Measurements from ENCODE around the gene LPCAT2. TPM values are rescaled to one million over a fixed set of nuclear protein-coding genes. Genes with fewer than 3 reads are reported as not detected.

The LPCAT2 gene
- total and polyA plus RNA-seq, 2 of the 13 experiments (the other 11 are each of a cell fraction or from before 2014, with no cell fraction given), result 9.9 to 17.6 TPM

DNA sequence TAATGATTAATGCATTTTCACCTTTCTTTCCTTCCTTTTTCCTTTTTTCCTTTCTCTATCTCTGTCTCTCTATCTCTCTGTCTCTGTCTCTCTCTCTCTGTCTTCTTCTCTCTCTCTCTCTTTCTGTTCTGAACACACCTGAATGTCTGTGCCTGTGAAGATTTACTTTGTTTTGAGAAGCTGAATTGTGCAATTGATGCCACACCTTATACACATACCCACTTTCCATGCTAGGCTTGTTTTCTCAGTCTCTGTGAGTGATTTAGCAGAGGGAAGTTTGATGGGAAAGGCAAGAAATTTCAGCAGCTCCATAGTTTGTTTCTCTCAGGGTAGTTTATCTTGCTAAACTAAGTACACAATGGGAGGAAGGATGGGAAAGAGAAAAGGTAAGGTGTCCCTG, 48.3 kb downstream of the LPCAT2 start:
- Histone ChIP-seq H3K4me3 (replicated peaks in 1 of 3; ENCODE audit: insufficient read depth in 1 of 3, low read depth in 2 of 3, low read length in 3 of 3) (no peak overlapping the region), H3K27ac (ENCODE audit: extremely low read length, insufficient read depth, low read length) (no peak overlapping the region), H3K36me3 (replicated peaks in 1 of 2; ENCODE audit: control insufficient read depth in 1 of 2, insufficient read depth in 2 of 2, low read length in 2 of 2) (no peaks in the 10 kb centered on the region), H3K9me3 (ENCODE audit: low read length) (no peaks in the 10 kb centered on the region), H4K20me1 (ENCODE audit: insufficient read depth, low read length) (no peaks in the 10 kb centered on the region), H2AFZ (ENCODE audit: low read length) (no peak overlapping the region), H3K4me2 (ENCODE audit: low read depth, low read length) (no peak overlapping the region), H3K9ac (ENCODE audit: insufficient read depth, low read depth, low read length) (no peak overlapping the region), H3K4me1 (ENCODE audit: insufficient read depth, low read length) (no peaks in the 10 kb centered on the region), H3K27me3 (ENCODE audit: control insufficient read depth in 1 of 2, insufficient read depth in 2 of 2, low read length in 2 of 2) (no peaks in the 10 kb centered on the region), H3K79me2 (ENCODE audit: insufficient read depth, low read length) (no peaks in the 10 kb centered on the region)
- intact Hi-C loops (cut with micrococcal nuclease; ENCODE audit: unreplicated experiment) (no loop called here), in situ Hi-C loops (cut with HindIII; ENCODE audit: extremely low pct_ligation_motif_present, low pct_unique_long_range_greater_than_20kb) (no loop called here)
- FAIRE-seq (no peak), DNase-seq (ENCODE audit: low spot score) (no peak), ATAC-seq (no peak)
- CTCF ChIA-PET (ENCODE audit: low intra/inter-chr PET ratio, low total read pairs), result no interaction called here
- BruUV-seq (replicated peaks), result no TSS peak
- no peak for TF ChIP-seq FOXP4 (CRISPR knock-in tag; IDR thresholded peaks at IDR 0.05)
- TF ChIP-seq CEBPB (IDR thresholded peaks at IDR 0.05; ENCODE audit: borderline replicate concordance, low read depth, low read length), result peak; percentile 24; the same call in 1 of the 2 replicates
- POLR2A ChIA-PET, result no interaction called here

- in situ Hi-C loops (cut with HindIII; ENCODE audit: extremely low pct_ligation_motif_present, low pct_unique_long_range_greater_than_20kb), result no loop called here
- Histone ChIP-seq H3K4me3 (replicated peaks in 1 of 3; ENCODE audit: insufficient read depth in 1 of 3, low read depth in 2 of 3, low read length in 3 of 3) (no peak overlapping the region), H3K9me3 (ENCODE audit: low read length) (no peaks in the 10 kb centered on the region), H2AFZ (ENCODE audit: low read length) (no peak overlapping the region), H3K4me1 (ENCODE audit: insufficient read depth, low read length) (no peaks in the 10 kb centered on the region), H3K36me3 (replicated peaks in 1 of 2; ENCODE audit: control insufficient read depth in 1 of 2, insufficient read depth in 2 of 2, low read length in 2 of 2) (no peaks in the 10 kb centered on the region), H3K27me3 (ENCODE audit: control insufficient read depth in 1 of 2, insufficient read depth in 2 of 2, low read length in 2 of 2) (no peaks in the 10 kb centered on the region), H3K27ac (ENCODE audit: extremely low read length, insufficient read depth, low read length) (no peak overlapping the region), H3K4me2 (ENCODE audit: low read depth, low read length) (no peak overlapping the region), H4K20me1 (ENCODE audit: insufficient read depth, low read length) (no peaks in the 10 kb centered on the region), H3K79me2 (ENCODE audit: insufficient read depth, low read length) (no peaks in the 10 kb centered on the region), H3K9ac (ENCODE audit: insufficient read depth, low read depth, low read length) (no peak overlapping the region)
- intact Hi-C loops (cut with micrococcal nuclease; ENCODE audit: unreplicated experiment), result no loop called here
- FAIRE-seq (no peak), ATAC-seq (no peak), DNase-seq (ENCODE audit: low spot score) (no peak)
- no peak for TF ChIP-seq ZNF256 (CRISPR knock-in tag; conservative IDR thresholded peaks at IDR 0.05)
- no peak for TF ChIP-seq ZNF260 (CRISPR knock-in tag; IDR thresholded peaks at IDR 0.05; ENCODE audit: borderline replicate concordance, low read depth)
- TF ChIP-seq ZNF850 (CRISPR knock-in tag; conservative IDR thresholded peaks at IDR 0.05), result no peak
- no peak for TF ChIP-seq MED8 (CRISPR knock-in tag; IDR thresholded peaks at IDR 0.05; ENCODE audit: insufficient replicate concordance)
- TF ChIP-seq KAT7 (CRISPR knock-in tag; IDR thresholded peaks at IDR 0.05; ENCODE audit: borderline replicate concordance), result no peak
- TF ChIP-seq GTF2F1 (IDR thresholded peaks at IDR 0.05; ENCODE audit: low read length), result no peak
- no peak for TF ChIP-seq ZBTB34 (CRISPR knock-in tag; IDR thresholded peaks at IDR 0.05)
- no peak for TF ChIP-seq ZNF501 (CRISPR knock-in tag; IDR thresholded peaks at IDR 0.05)
- TF ChIP-seq CBX5 (CRISPR knock-in tag; IDR thresholded peaks at IDR 0.05; ENCODE audit: borderline replicate concordance), result no peak
- no TSS peak for BruUV-seq (replicated peaks)
- CTCF ChIA-PET (ENCODE audit: low intra/inter-chr PET ratio, low total read pairs), result no interaction called here
- POLR2A ChIA-PET, result no interaction called here
Measured at GRCh38 chr16:55559233-55559632, 50.4 kb downstream of the LPCAT2 start.

Data from HepG2 (cell line).